HL-60/S4 (cell line): ENCODE data around the gene SYT1.

Experiments used
- in situ Hi-C: fragments of 300-500 bp; cut with MboI; formaldehyde crosslinking; loops from 2 replicates; pipeline ENCODE4 v1.14.3; 2022; ENCODE audit warnings: low sequenced_read_pairs

Gene SYT1

DNA sequence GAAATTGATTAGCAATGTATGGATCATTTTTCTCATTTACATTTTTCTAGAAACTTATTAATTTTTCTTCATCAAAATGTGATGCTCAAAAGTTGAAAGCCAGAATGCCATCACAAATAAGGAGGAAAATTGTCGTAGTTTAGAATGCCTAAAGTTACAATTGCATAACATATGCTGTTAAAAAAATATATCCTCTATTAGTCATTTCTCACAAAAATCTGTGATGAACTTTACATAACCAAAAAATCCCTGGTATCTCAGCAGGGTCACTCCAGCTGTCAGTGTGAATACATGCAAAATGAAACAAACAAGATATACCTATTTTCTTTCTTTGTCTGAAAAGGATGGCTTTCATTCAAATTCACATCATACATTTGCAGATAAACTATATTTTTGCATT is 467.3 kb downstream of the SYT1 start:
- in situ Hi-C loops: no loop called here

DNA sequence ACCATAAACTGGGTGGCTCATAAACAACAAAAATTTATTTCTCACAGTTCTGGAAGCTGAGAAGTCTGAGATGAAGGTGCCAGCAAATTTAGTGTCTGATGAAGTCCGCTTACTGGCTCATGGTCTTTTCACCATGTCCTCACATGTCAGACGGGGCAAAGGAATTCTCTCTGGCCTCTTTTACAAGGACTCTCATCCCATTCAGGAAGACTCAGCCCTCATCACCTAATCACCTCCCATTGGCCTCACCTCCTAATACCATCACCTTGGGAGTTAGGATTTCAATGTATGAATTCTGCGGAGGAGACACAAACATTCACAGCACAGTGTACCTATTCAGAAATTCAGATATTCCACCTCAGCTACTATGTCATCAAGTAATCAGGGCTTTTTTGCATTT is 468.6 kb downstream of the SYT1 start:
- in situ Hi-C loops: no loop called here

DNA sequence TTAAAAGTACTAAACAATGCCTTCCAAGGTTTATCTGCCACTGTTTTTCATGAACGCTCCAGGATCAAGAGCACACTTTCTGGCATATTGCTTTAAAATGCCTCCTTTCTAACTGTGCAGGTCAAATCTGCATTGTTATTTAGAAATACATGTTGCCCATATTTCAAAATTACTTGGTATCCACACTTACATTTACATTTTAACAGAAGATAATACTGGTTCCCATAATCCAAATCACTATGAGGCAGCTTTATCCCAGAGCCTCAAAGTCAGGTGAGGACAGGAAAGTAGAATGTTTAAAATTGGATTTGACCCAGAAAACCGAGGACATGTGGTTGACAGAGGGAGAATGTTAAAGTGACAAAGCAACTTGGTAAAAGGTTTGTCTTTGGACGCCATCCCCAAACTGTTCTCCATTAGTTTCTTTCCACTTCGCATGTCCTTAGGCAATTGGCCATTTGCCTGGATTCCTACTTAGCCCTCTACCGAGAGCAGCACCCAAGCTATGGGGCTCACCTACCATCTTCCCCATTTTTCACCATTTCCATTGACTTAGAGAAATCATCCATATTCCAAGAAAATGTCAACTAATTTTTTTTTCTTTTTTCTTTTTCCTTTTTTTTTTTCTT is 473.2 kb downstream of the SYT1 start:
- in situ Hi-C loops: no loop called here

DNA sequence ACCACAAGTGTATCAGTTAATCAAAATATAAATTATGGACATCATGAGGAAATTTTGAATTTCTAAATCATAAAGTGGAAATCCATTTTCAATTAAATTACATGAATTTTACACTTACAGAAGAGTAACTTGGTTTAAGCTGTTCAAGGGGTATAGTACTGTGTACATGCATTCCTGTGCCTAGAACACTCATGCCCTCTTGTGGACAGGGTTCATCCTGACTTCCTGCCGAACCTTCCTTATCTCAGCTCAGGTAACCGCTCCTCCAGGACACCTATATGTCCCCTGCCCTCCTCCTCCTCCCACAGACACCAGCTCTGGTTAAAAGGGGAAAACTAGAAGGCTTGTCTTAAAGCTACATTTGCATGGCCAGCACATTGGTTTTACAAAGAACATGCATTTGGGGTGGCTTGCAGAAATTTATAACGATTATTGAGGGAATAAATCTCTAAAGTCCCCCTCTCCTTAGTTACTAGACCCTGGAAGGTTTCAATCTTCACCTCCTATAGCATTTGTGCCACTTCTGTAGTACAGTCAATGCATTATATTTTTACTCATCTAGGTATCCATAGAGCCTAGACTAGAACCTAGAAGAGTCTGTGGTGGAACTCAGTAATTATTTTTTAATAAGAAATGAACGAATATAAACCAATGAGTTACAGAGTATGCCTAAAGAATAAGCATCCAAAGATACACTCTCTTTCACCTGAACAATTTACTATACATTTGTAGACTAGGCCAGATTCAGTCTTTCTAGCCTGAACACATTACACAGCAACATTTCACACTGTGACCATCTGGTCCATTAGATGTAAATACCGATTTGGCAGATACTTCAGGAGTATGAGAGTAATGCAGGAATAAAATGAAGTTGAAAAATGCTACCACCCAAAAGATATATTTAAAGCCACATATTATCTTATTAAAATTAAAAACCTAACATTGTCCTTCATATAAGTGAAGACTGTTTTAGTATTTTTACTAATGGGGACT is 480.6 kb downstream of the SYT1 start:
- in situ Hi-C loops: no loop called here

DNA sequence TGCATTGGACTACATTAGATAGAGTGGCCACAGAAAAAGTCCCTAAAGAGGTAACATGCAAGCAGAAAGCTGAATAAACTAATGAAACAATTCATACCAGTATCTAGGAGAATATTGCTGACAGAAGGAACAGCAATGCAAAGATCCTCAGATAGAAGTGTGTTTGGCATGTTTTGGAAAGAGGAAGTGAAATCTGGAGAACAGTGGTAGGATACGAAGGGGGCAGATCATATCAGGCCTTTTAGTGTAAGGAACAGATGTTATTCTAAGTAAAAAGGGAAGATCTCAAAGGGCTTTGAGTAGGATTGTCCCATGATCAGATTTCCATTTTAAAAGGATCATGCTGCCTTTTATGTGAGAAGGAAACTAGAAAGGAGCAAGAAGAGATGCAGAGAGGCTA is 483.3 kb downstream of the SYT1 start:
- in situ Hi-C loops: no loop called here

DNA sequence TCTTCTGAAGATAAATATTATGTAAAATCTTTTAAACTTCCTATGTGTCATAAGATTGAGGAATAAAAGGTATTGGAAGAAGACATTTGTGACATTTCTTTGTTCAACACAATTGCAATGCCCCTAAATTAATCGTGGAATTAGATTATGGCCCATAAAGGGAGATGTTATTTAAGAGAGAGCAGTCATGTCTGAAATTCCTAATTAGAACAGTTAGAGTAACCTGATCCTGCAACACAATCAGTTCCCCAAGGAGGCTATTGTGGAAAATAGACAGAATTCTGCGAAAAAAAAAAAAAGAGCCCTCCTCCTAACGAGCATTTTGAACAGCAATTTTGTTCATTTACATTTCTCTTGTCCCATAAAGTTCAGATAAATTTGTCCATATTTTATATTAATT is 486.7 kb downstream of the SYT1 start:
- in situ Hi-C loops: no loop called here

DNA sequence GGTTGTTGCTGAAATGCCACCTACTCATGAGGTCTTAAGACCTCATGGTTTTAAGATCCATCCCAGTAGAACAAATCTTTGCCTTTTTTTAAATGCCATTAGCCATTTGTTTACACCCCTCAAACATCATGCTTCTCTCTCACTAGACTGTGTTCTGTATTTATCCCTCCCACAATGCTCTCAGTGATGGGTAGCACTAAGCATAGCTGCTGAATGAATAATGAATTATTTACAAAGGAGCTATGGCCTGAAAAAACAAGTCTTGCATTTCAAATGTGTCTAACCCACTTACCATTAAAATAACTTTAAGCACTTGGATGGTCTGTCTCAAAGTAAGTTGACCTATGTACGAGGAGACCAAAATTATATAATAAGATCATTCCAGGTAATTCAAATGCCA is 491.6 kb downstream of the SYT1 start:
- in situ Hi-C loops: no loop called here

DNA sequence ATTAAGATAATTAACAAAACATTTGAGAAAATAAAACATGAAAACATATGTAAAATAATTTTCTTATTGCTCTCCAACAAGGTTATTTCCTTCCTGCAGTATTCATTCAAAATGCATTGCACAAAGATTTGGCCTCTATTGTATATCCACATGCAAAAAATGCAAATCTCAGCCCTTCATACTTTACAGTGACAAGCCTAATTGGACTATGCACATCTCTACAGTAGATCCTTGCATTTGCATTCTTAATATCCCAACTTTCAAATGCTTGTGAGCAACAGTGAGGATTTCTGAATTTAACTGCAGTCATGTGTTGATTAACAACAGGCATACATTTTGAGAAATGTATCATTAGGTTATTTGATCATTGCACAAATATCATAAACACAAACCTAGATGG is 492.5 kb downstream of the SYT1 start:
- in situ Hi-C loops: no loop called here

DNA sequence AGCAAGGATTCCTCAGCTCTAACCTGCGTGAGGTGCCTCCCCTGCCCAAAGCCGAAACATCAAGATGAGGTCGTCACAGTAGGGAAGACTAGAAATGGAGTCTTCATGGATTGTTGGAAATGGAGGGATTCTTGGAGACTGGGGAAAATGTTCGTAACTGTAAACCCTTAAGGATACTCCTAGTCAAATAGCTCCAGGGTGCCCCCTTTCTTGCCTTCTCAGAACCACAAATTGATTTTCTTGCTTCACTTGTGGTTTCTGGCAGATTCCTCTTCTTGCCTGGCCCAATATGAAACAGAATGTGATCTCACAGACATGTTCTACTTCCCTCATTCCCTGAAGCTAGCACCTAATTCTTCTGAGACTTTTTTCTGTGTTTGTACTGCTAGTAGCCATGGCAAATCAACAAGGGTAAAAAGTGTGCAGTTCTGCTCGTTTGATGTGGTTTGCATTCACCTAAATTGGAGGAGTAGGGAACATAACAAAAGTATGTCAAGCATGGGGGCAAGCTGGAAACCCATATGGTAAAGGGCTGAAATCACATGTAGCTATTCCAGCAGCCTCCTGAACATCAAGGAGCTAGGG is 494.2 kb downstream of the SYT1 start:
- in situ Hi-C loops: no loop called here

DNA sequence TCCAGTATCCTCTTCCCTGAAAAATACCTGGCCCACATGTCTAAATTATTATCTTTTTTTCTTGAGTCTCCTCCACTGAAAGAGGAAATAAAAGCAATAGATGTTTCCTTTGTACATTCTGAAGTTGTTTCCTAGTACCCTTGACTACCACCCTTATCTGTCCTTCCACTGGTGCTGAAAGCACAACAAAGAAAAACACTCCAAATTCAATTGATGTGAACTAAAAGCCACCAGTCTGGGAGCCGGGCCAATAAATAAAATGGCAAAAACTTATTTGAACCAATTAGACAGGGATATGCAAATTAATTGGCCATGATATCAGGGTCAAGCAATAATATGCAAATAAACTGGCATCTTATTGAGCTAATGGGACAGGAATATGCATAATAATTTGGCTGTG is 495.7 kb downstream of the SYT1 start:
- in situ Hi-C loops: no loop called here

DNA sequence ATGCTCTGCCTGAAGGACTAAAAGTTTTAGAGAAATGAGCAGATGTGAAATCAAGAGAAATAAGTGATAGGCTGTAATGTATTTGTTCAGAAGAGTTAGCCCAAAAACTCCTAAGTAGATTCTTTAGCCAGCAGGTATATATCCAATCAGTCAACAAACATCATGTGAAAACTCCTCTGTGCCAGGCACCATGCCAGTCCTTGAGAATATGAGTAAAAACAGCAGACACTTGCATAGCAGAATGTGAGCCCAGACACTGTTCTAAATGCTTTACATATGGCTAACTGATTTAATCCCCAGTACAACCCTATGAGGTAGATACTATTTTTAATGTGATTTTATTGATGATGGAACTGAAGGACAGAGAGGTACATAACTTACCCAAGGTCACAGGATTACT is 496.4 kb downstream of the SYT1 start:
- in situ Hi-C loops: no loop called here

DNA sequence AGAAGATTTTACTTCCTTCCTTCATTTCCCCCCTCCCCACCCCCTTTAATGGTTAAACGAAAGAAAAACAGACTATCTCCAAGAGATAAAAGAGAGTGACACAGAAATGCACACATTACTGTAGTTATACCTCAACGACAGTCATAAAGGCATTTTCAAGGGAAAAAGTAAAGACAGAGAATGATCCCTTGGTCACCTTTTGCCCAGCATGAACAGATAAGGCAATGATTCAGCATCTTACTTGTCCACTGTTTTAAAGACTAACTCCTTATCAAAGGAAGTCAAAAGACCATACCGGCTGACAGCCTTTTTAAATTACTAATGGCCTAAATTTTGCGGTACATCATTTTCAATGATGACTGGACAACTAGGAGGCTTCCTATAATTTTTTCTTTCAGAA is 499.6 kb downstream of the SYT1 start:
- in situ Hi-C loops: no loop called here

DNA sequence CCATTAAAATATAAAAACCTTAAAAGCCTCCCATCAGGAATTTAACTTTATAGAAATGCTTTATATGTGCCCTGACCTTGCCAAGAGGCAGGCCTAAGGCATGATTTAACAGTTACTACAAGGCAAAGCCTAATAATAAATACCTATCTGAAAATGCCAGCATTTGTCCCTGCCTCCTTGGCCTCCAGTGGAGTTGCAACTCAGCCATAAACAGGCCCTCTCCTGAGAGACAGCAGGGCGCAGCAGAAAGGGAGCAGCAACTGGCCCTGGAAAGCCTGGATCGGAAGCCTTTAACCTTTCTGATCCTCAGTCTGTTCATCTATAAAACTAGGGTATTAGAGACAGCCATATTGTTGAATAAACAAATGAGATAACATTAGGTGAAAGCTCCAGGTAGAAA is 501.8 kb downstream of the SYT1 start:
- in situ Hi-C loops: no loop called here

DNA sequence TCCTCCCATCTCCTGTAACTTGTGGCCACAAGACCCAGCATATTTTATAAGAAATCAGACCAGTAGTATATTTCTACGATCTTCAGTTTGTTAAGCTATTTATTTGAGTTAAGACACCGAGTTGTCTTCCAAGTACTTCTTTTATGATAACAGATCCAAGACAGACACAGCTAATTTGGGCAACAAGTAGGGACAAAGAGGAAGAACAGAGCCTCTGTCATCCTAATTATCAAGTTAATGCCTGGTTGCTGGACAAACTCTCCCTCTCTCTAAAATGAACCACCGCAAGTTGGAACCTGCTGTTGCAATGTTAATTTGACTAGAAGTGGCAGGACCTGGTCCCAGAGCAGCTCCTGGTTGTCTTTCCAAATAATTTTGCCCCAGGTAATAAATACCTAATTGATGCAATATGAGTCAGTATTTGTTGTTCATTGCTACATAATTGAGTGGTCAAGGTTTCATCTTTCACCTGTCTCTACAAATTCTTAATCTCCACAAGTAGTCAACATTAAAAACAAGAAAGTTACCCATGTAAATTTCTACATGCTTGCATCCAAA is 502.5 kb downstream of the SYT1 start:
- in situ Hi-C loops: no loop called here

DNA sequence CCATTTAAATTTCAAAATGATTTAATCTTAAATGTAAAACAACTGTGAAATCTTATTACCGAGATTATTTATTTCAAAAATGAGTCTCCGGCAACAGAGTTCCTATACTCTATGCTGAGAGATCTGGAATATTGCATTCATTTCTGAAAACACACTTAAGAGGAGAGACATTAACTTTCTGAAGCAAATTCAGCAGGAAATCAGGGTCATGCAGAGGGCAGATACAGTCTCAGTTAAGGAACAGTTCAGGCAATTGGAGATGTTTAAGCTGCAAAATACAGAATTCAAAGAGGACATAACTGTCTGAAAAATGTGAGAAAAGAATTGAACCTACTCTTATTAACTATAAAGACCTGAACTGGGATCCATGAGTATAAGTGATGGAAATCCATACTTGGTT is 505.4 kb downstream of the SYT1 start:
- in situ Hi-C loops: no loop called here

DNA sequence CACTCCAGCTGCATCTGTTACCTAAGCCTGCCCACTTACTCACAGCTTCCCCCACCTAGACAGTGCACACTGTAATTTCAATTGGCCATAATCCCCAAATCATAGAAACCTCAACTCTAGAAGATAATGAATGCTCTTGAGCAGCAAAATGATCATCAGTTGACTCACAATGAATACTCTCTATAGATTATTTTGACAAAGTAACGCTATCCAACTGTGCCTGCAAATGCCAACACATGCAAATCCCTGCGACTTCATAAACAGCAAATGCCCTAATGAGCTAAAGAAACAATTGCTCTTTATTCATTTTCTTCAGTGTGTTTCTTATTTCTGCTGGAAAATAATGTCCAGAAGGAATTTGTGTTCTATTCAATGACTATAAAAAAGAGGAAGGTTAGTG is 506.7 kb downstream of the SYT1 start:
- in situ Hi-C loops: no loop called here

DNA sequence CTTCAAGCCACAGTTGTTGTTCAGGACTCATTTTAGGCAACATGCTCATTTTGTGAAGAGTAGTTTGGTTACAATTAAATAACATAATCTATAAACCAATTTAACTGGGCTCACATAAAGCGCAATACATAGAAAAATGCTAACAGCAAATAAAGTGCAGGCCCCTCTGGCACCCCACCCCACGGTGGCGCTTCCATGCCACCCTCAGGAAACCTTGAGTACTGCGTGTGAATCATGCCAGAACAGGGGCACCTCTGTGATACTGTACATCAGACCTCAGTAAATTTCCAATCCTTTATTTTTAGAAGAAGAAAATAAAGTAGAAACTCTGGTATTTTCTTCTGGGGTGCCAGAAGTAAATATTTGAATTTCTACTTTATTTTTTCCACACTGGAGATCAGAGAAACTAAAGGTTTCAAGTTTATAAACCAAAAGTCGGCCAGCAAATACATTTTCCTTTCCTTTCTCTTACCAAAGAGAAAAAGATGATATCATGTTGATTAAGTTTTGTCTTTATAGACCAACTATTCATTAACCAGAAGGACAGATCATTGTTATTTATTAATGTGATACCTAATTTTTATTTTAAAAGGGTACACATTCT is 509.4 kb downstream of the SYT1 start:
- in situ Hi-C loops: no loop called here

DNA sequence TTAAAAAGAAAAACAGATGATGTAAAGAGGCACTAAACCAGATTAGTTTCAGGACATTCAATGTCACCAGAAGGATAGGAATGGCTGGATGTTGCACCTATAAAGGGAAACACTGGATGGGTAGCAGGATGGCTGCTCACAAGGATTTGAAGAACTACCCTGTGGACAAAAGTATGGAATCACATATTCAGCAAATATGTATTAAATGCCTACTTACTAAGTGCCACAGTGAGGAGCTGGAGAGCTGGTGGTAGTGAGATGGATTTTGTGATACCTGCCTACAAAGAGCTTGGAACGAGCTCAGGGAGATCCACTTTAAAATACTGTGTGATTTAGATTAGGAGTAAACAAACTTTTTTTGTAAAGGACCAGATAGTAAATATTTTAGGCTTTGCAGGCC is 510.0 kb downstream of the SYT1 start:
- in situ Hi-C loops: no loop called here

DNA sequence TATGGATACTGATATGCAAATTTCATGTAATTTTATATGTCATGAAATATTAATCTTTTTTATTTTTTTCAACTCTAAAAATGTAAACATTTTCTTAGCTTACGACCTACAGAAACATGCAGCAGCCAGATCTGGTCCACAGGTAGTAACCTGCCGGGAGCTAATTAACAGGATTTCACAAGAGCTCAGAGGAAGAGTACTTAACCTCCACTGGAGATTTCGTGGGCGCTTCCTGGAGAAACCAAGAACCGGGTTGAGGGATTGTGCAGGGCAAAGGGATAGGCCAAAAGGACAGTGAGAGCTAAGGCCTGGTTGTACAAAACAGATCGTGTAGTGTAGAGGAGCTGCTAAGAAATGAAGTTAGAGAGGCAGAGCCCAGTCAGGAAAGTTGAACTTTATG is 510.5 kb downstream of the SYT1 start:
- in situ Hi-C loops: no loop called here

DNA sequence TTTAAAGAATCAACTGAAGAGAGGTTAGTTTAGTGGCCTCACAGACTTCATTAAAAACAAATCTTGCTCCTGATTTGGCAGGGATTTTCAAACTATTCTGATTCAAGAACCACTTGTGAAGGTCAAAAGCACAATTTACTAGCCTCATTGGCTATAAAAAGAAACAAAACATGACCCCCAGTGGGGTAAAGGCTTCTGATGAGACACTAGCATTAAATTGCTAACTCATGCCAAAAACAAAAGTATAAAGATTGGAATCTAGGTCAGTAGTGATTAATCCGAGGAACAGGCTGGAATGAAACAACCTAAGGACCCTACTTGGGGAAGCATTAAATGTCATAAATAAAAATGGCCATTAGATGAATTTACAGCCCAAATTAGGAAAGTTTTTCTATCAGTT is 513.9 kb downstream of the SYT1 start:
- in situ Hi-C loops: no loop called here

DNA sequence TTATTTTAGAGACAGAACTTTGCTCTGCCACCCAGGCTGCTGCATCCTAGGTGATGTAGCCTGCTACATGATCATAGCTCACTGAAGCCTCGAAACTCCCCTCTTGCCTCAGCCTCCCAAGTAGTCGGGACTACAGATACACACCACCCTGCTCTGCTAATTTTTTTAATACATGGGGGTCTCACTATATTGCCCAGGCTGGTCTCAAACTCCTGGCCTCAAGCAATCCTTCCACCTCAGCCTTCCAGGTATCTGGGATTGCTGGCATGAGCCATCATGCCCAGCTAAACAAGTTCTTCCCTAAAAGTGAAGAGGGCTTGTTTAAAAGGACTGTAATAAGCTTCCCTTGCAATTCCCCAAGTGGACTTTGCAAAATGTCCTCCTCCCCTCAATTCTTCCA is 515.8 kb downstream of the SYT1 start:
- in situ Hi-C loops: no loop called here
